ENCODE results near the gene FNIP1.

- TF ChIP-seq CTCF (IDR thresholded peaks at IDR 0.05): no peak
- no peak for TF ChIP-seq POLR2A (IDR thresholded peaks at IDR 0.05)
- TF ChIP-seq EP300 (IDR thresholded peaks at IDR 0.05): no peak
- TF ChIP-seq POLR2AphosphoS5 (IDR thresholded peaks at IDR 0.05): no peak
These were observed 131.9 kb downstream of the FNIP1 start for GRCh38 chr5:131664929-131665328.

Measured in stomach (tissue), 4 donors.